Dedifferentiated amniotic fluid mesenchymal stem cell (primary cell): ENCODE results near the gene VSIG10L2.
"Not testable (repeated sequence)": the region's sequence is repeated elsewhere in the genome, so short reads cannot be mapped to it uniquely, and the experiment has no call there.

ENCODE experiments used
- DNase-seq: peaks from one replicate; pipeline ENCODE4 v3.0.0-alpha.2; 2016; ENCODE audit errors: extremely low spot score

VSIG10L2 gene

GRCh38 chr11:125945797-125946520 lies at the start of gene VSIG10L2:
Gene VSIG10L2, plus strand, starts transcription at chr11:125946044. Its CDS starts 12 bp downstream, at chr11:125946056.
- no peak for DNase-seq

DNA sequence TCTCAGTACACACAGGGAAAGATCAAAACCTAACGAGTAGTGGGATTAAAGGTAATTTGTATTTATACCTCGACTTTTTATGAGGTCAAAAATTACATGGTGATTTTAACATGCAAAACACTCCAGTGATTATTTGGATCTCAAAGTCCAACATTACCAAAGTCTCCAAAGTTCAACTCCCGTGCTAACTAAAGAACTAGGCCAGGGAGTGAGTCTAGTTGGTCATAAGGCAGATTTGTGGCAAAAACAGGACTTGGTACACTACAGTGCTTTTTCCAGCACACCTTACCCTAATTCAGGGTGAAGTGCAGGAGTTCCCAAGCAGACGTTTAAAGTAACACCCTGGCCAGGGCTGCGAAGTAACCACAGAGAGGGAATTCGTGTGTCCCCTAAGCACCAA lies 44.0 kb upstream of the VSIG10L2 start:
- DNase-seq, result no peak

GRCh38 chr11:125902277-125902926 lies 43.4 kb upstream of the VSIG10L2 start:
- no peak for DNase-seq

- DNase-seq, result peak; percentile 82
Observed at GRCh38 chr11:125902927-125903710, 42.7 kb upstream of the VSIG10L2 start, which contains the start of gene PUS3. Gene PUS3, minus strand, starts transcription at chr11:125903206. Its CDS starts 6,922 bp downstream, at chr11:125896284.

DNA sequence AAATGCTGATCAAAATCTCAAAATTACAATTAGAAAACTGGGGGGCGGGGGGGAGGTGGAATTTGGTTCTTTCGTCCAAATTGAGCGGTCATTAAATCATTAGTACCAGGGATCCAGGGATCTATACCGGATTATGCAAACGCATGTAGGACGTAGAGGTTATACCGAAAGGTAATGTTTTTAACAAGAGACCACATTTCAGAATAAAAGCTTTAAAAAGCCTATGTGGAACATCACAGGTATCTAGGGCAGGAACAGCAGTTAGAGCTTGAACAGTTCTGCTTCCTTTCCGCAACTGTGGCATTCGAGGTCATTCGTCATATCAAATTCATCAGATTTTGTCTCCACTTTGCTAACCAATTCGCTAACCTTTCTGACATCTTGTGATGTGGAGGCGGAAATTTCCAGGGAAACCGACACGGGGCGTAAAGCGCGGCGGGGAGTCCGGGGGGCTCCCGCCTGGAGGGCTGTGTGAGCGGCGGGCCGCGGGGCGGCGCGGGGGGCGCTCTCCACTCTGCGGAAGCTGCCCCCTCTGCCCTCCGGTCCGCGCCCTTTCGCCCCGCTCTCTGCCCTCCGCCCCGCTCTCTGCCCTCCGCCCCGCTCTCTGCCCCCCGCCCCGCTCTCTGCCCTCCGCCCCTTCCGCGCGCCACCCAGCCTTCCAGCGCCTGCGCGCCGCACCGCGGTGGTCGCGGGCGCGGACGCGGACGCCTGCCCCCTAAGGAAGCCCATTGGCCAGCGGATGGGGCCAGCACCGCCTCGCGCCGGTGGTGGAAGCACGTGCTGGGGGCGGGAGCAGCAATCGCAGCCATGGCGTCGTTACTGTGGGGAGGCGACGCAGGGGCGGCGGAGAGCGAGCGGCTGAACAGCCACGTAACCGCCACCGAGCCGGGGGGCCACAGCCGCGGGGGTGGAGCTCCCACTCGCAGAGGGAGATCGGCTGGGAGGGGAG lies 41.9 kb upstream of the VSIG10L2 start, which contains the start of gene DDX25:
DDX25 (plus strand) TSS at position 798 of the 949 bp plus-strand sequence; CDS start at position 808, 10 bp downstream.
- no peak for DNase-seq

GRCh38 chr11:125904678-125905077 lies 41.2 kb upstream of the VSIG10L2 start:
- DNase-seq, result no peak

DNA sequence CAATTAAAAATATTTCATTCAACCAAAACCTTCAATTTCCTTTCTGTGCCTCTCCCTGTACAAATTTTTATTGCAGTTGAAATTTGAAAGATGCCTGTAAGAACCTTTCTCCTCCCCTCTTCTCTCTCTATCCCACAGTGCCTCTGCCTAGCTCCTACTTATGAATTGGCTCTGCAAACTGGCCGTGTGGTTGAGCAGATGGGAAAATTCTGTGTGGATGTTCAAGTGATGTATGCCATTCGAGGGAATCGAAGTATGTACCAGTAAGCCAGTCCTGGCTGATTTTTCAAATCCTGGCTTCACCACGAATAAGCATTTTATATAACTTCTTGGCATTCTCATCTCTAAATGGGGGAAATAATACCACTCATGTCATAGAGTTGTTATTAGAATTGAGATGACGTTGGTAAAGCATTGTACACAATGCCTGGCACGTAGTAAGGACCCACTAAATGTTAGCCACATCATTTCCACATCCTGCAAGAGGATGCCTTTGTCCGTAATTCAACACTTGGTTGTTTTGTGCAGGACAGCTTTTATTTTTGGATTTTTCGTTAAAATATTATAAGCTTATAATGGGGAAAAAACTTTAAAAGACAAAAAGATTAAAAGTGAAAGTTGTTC lies 35.5 kb upstream of the VSIG10L2 start:
- DNase-seq, result no peak

- DNase-seq, result not testable (repeated sequence)
Observed at GRCh38 chr11:125914601-125915000, 31.2 kb upstream of the VSIG10L2 start.

DNA sequence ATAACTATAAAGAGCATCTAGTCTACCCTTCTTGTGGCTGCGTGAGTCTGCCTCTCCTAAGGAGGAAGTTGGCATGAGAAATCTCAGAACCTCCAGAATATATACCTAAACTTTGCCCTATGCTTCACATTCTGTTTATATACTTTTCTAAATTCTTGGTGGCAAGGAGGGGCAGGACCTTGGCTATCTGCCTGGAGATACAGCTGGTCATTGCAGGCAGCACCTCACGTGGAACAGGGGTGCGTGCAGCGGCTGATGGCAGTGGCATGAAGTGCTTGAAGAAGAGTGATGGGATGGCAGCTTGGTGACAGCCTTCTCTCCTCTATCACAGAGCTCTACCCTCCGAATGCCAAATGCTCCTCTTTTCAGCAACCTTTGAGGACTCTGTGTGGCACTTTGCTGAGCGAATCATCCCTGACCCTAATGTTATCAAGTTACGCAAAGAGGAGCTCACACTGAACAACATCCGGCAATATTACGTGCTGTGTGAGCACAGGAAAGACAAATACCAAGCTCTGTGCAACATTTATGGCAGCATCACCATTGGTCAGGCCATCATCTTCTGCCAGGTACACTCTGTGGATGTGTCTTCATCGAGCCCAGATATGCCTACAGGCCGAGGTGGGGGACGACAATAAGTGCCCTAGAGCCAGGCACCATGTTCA lies 29.0 kb upstream of the VSIG10L2 start:
- DNase-seq, result no peak

DNA sequence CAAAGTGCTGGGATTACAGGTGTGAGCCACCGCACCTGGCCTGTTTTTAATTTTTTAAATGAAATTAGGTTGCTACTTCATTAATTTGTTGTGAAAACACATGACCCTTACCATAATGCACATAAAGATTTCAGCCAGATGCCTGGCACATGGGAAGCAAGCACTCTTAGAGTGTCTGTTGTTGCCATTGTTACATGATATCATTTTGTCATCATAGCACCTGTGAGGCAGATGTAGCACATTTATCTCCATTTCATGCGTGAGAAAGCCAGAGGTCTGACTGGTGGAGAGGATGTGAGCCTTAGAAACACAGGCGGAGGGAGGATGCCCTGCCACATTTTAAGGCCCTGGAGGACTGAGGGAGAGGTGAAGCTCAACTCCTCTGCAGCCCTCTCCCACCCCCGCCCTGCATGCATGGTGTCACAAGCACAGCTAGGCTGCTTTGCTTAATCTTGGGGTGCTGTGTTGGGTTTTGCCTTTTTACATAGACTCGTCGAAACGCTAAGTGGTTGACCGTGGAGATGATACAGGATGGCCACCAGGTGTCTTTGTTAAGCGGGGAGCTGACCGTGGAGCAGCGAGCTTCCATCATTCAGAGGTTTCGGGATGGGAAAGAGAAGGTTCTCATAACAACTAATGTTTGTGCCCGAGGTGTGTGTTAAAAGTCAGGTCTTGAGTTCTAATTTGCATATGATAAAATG lies 27.6 kb upstream of the VSIG10L2 start:
- DNase-seq, result no peak

DNA sequence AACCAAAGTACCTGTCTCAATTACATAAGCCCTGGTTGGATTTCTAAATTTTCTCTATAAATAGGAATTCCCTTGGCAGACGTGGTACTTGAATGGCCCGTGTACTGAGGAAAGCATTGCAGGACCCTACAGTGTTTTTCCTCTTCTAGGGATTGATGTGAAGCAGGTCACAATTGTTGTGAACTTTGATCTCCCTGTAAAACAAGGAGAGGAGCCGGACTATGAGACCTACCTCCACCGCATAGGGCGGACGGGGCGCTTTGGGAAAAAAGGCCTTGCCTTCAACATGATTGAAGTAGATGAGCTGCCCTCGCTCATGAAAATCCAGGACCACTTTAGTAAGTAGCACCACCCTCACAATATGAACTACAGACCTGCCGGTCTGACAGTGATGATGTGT lies 24.8 kb upstream of the VSIG10L2 start:
- no peak for DNase-seq

DNA sequence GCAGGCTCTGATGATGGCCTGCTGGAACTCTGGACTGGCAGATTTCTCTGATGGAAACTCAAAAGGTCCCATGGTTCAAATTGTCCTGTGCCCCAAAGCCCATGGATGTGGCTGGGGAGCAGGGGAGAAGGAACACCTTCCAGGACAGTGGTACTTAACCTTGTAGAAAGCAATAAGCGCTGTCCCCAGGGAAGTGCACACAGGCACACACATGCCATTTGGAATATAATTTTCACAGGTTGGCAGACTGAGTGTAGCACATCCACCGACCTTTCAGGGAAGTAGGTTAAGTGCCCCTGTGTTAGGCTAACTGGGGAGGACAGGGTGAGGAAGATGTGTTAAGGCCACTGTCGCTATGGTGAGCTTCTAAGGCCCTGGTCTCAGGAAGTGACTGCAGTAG lies 23.7 kb upstream of the VSIG10L2 start:
- DNase-seq, result no peak

DNA sequence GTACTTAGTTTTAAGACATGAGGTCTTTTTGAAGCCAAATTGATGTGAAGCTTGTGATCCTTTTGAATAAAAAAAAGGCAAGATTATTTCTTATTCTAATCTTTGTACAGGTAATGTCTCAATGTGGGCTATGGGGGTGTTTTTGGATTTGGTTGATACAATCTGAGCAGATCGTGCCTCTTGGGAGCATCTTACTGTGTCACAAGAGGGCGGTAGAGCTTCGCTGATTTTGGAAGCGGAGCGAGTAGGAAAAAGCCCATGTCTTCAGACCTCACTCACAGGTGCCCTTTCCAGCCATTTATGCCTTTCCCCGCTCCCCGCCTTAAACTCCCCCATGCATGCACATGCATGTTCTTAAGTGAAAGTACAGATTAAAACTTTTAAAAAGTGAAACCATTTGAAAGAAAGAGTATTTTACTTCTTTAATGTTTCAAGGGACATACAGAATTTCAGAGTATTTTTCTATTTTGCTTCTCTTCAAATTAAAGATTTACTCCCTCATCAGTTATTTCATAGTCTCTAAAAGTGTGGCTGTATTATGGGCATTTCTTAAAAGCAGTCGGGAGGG lies 22.7 kb upstream of the VSIG10L2 start:
- DNase-seq, result peak; percentile 78

DNA sequence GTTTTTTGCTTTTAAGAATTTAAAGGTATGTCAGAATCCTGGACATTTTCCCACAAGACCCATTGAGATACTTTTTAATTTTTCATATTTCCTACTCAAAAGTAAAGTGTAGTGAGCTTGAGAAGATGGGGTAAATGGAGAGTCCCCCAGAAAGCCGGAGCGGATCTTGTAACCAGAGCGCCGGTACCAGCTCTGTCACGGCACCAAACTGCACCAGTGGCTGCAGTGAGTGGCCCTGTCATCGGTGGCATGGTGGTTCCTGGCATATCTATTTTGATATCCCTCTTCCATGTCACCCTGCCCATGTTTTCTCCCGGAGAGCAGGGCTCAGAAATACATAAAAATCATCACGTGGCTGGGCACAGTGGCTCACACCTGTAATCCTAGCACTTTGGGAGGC lies 22.2 kb upstream of the VSIG10L2 start:
- DNase-seq, result no peak

- DNase-seq, result no peak
Observed at GRCh38 chr11:125924384-125925007, 21.3 kb upstream of the VSIG10L2 start.

DNA sequence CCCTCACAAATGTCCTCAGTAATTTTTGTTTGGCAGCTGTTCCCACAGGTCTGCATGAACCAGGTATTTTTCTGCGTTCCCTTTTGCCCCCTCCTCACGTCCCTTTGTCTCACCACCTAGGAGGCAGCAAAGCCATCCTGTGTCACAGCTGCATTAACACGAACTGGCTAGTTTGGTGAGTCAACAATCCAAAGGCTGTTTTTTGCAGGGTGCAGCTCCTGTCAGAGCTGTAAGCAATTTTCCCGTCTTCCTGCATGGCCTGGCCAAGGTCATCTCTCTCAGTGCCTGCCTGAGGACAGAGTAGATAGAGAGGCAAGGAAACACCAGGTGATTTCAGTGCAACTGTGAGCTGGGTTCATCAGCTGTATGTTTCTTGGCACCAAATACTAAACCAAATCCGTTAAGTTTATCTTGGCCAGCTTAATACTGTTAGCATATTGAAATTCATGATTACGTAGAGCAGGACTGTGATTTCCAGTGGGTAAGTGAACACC lies 20.6 kb upstream of the VSIG10L2 start:
- DNase-seq, result no peak

GRCh38 chr11:125925804-125926203 lies 20.0 kb upstream of the VSIG10L2 start:
- DNase-seq, result no peak

DNA sequence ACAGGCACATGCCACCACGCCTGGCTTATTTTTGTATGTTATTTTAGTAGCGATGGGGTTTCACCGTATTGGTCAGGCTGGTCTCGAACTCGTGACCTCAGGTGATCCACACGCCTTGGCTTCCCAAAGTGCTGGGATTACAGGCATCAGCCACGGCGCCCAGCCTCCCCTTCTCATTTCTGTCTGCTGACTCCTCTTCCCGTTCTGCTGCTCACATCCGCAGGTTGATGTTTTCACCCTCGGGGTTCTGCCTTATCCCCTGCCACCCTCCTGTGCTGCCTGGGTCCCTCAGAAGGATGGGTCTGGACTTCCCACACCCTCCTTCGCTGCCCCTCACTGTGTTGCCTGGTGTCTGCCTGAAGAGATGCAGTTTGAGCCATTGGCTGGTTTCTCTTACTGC lies 19.2 kb upstream of the VSIG10L2 start:
- DNase-seq, result no peak
